Right lobe of liver (tissue), 4 donors: ENCODE results near the gene PMEL.

Source experiments
- CTCF ChIP-seq, 4 donors: fragments of 200-600 bp in 3 of 4; fragments of 450-650 bp in 1 of 4; IDR thresholded peaks; one replicate each; pipeline versions ENCODE4 v1.5.1 to v1.8.0; 2016 to 2022; ENCODE audit warnings: antibody characterized with exemption in 4 of 4, mild to moderate bottlenecking in 2 of 4
- POLR2A ChIP-seq: fragments of 450-650 bp; IDR thresholded peaks from one replicate; pipeline ENCODE4 v1.6.1; 2017; ENCODE audit warnings: antibody characterized with exemption, mild to moderate bottlenecking
- donor health status: DM: no; HTN: no; CAD: no.
- donor health status: DM: no; HTN: no; CAD: no.
- donor health status: DM: no; HTN: yes; CAD: no.

GRCh38 chr12:55970775-55971174, 4.9 kb upstream of the PMEL start:
- TF ChIP-seq POLR2A: no peak
- no peak for TF ChIP-seq CTCF (IDR thresholded peaks at IDR 0.05)
